ENCODE data around the gene ACACA.
A peak's percentile ranks its signal among the peaks of the same experiment; 100 is the strongest.

Gene ACACA

DNA sequence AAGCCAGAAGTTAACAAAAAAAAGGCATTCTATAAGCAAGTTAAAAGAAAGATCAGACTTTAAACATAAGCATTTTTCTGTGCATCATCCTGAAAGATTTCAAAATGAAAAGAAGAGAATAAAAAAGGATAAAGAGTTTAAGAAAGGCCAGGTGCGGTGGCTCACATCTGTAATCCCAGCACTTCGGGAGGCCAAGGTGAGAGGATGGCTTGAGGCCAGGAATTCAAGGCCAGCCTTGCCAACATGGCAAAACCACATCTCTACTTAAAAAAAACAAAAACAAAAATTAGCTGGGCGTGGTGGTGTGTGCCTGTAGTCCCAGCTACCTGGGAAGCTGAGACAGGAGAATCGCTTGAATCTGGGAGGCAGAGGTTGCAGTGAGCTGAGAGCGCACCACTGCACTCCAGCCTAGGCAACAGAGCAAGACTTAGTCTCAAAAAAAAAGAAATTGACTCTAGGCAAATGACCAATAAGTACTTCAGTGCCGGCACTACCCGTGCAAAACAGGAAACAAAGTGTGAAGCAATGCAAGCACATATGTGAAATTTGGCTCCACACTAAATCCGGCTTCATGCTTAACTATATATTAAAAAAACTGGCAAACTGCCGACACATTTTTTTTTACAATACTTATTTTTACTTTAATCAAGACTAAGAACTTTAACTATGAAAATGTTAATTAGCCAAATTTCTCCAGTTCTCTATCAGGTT is 114.1 kb downstream of the ACACA start:
- DNase-seq, result no peak

DNA sequence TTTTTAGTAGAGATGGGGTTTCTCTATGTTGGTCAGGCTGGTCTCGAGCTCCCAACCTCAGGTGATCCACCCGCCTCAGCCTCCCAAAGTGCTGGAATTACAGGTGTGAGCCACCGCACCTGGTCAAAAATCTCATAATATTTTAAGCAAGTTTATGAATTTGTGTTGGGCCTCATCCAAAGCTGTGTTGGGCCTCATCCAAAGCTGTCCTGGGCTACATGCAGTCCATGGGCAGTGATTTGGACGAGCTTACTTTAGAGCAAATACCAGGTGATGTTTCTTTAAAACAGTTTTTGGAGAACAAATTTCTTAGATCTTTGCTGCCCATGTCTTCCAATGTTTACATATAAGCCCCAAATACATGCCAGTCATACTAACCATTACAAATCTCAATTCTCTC is 115.3 kb downstream of the ACACA start:
- DNase-seq, result no peak

DNA sequence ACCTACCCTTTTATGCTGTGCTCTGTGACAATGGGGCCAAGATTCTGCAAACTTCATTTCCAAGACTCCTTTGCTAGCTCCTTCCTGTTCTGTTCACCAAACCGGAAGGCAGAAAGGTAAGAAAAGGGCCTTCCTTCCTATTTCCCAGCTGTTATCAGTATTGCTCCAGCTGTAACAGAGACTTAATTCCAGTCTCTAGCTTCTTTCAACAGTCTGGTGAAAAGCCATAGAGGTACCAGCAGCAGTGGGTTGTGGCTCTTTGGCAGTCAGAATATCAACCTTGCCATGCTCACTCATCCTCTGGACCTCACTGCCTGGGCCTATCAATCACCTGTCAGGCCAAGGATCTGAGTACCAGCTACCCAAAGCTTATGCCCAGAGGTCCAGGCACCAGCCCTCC is 120.2 kb downstream of the ACACA start:
- DNase-seq, result no peak

DNA sequence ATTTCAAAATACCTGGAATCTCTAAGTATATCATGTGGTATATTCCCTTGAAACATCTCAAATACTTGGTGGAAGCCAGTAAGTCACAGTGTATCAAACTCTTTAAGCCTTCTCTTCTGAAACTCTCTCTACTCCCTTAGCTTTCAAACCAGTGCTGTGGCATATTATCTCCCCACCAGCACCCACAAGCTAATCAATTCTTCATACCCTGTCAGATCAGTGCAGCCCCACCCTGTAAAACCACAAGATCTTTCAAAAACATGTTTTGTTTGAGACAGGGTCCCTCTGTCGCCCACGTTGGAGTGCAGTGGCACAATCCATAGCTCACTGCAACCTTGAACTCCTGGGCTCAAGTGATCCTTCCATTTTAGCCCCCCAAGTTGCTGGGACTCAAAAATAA is 122.4 kb downstream of the ACACA start:
- no peak for DNase-seq

DNA sequence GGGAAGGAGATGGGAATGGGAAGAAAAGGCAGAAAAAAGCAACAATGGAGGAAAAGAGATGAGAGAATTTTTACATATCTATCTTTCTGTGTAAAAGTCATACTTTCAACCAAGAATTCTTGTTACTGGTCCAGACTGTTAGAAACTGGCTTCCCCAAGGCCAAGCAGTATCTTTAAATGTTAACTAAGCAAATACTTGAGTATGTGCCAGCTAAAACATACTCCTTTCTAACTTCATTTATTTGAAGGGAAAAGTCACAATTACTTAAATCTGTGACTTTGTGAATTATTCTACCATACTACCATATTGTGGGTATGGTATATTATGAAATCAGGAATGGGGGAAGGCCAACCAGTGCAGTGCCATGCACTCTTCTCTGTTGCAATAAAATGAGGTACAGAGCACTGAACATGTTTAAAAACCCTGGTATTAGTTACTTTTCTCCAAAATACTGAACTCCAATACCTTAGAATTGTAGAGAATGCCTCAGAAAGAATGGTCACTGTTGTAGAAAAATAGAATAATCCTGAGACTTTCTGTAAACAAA is 123.1 kb downstream of the ACACA start:
- no peak for DNase-seq

DNA sequence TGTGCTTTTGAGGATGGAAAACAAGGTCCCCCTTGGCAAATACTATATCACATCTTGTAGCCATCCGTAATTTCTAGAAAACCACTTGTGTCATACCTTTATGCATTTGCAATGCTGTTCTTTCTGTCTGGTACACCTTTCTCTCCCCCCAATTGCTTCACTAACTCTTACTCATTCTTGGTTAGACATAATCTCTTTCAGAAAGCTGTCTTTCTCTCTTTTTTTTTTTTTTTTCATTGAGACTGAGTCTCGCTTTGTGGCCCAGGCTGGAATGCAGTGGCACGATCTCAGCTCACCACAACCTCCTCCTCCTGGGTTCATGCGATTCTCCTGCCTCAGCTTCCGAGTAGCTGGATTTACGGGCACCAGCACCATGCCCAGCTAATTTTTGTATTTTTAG is 125.8 kb downstream of the ACACA start:
- DNase-seq, result no peak

DNA sequence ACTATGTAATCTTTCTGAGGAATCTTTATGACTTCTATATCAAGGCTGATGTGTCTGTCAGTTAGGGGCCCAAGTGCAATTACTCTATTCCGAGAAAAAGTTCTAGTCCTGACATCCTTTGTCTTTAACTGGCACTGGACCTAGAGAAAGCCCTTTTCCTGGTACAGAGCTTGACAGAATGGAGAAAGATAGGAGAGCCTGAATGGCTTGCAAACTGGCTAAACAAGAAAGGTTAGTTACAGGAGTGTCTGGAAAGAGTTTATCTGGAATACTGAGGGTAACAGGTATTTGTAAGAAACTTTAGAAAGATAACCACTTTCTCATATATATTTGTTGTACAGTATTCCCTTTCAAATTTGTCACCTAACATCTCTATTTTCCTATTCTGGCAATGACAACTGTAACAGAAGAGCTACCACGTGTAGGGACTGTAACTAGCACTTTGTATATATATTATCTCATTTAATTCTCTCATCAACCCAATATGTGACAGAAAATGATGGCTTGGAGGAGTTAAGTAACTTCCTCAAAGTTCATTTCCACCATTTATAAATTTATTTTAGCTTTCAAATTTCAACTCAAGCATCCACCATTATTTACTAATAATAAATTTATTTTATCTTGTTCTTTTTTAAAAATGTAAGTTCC is 128.3 kb downstream of the ACACA start:
- no peak for DNase-seq

DNA sequence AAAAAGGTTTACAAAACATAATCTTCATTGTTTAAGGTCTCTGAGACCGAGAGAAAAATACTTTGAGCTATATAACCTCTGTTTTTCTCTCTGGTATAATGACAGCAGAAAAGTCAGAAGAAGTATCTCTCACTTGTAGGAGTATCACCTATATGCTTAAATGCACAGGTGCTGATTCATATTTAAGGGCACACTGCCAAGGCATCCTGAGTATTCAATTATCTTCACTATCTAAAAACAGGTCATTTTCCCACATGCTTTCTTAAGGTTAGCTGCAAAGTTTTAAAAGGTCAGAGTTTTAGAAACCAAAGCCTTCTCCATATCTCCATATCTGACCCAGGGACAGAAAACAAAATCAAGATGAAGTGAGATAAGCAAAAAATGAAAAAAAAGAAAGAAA is 130.2 kb downstream of the ACACA start:
- DNase-seq, result no peak

DNA sequence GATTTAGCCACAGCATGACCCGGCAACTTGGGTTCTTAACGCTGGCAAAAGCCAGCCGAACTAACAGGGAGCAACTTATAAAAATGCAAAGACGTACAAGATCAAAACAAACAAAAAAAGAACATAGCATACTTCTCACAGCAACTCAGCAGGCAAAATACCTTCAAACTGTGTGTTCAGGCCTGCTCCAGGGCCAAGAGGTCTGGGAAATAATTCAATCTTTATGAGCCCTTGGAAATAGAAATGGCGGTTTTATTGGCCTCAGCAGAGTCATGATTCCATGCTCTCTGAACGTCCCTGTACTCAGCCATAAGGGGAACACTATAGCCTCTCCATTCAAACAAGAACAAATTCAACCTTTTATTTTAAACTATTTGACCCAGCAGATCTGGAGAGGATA is 132.2 kb downstream of the ACACA start:
- DNase-seq, result no peak

DNA sequence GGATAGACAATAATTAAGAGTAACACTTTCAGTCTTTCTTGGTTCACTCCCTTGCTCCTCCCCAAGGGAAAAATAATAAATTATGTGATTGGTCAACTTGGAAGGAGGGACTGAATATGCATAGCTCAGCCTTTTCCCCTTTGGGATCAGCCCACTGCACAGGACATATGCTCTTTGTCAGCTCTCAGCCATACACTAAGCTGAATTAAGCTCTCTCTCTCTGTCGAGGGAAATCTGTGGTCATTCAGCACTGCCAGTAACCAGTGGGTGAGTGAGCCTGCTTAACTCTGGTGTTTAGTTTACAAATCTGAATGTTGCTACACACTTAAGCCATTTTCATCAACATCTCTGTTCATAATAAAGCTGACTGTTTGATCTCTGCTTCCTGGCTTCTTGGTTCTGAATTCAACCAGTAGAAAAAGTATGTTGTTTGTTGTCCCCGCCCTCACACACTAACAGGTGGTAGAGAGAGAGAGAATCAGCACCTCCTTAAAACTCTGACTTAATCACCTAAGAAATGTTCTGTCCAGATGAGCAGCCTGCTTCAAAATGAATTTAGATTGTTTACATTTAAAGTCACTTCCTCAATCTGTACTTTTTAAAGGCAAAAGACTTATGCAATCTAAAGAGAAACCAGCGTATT is 133.1 kb downstream of the ACACA start:
- no peak for DNase-seq

DNA sequence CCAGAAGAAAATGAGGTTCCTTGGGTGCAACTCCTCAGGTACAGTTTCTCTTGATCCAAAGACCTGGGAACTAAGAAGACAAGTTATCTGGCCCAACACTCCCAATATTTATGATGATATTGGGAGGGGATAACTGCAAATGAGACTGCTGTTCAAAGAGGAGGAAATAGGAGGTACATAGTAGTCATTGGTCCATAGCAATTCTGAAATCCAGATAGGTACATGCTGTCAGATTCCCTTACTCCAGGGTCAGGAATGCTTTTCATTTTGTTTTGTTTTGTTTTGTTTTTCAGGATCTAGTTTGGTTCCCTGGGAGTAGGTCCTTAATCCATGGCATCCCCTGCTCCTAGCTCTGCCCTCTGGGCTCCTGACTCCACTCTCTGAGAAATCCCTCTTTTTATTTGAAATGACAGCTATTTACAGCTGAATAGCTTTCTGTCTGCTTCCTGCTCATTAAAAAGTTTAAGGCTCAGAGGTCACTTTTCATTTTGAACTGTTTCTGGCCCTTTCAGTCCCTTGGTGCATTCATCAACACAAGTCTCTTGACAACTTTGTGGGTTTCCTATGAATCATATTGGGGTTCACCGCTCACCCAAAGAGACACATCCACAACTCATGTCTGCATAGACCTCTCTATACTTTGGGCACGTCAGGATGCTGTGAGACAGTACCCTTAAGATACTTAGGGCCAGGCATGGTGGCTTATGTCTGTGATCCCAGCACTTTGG is 141.0 kb downstream of the ACACA start:
- no peak for DNase-seq

DNA sequence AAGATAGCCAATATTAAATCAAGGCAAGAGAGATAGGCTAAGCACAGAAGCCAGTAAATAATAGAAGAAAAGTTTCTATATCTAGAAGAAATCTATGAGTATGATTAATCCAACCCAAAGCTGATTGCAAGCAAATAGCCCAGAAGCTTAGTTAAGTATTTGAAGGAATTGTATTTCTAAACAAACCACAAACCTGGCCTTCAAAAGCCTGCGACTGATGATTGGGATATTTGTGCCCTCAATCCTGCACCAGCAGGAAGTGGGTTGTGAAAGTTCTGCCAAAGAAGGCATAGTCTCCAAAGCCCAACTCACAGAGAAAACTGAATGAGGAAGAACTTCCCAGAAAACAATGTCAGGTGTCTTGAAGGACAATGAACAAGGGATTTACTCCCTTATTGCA is 145.3 kb downstream of the ACACA start:
- no peak for DNase-seq

DNA sequence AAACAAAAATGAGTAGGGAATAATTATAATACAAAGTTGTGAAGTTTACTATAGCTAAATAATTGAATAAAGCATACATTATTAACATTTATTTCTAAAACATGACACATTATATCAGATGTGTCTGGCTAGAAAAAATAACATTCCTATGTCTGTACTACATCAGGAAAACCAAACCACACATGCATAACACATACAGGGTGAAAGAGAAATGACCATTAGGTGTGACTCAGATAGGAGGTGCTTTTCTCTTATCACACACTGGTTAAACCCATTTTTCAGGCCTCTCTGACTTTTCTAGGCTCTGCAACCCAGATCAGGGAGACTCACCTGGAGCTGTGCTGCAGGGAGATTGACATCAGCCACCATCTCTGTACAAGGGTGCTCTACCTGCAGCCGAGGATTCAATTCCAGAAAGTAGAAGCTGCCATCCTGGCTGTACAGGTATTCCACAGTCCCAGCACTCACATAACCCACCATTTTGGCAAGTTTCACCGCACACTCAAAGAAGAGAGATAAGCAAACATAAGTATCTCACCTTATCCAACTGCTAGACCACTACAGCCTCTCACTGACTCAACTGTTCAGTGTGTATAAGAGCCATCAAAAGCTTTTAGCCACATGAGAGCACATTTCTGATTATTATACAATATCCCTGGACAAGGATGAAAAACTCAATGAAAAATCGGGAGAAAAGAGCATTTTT is 147.5 kb downstream of the ACACA start:
- DNase-seq, result no peak

DNA sequence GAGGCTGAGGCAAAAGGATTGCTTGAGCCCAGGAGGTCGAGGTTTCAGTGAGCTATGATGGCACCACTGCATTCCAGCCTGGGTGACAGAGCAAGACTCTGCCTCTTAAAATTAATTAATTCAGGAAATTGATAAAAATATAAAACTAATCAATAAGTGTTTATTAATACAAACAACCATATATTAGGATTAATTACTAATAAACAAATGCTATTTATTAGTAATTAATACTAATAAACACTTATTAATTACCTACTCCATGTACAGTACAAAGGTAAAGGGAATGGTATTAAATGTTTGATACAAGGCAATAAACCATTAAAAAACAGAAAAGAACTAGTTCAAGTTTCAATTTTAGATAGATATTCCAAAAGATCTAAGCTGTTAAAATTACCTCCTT is 150.0 kb downstream of the ACACA start:
- DNase-seq, result no peak

DNA sequence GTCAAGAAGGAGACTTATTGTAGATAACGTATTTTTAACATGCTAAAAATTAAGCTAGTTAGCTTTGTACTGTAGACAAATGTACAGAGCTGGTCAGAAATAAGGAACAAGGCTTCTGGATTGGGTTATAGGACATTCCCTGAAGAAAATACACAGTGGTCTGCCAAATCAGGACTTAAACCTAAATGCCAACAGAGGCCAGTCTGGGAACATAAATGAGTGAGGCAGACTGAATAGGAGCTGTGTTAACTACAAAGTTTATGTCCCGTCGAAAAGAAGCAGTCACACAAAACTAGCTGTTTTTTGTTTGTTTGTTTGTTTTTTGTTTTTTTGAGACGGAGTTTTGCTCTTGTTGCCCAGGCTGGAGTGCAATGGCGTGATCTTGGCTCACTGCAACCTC is 151.2 kb downstream of the ACACA start:
- peak in 1 of 51 donors; percentile 4 for DNase-seq

DNA sequence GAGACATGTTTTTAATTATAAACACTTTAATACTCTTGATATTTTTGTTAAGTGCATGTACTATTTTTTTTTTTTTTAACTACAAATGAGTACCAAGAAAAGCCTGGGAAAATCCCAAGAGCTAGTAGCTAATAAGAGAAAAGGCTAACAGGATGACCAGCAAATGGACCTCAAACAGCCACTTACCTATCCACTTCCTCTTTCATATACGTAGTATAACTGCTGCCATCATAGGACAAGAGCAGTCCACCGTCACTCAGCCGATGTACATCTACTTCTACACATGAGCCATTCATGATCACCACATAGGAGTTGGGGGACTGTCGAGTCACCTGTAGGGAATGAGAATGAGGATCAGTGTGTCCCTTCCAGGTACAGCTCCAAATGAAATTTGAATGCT is 158.8 kb downstream of the ACACA start:
- DNase-seq, result no peak

DNA sequence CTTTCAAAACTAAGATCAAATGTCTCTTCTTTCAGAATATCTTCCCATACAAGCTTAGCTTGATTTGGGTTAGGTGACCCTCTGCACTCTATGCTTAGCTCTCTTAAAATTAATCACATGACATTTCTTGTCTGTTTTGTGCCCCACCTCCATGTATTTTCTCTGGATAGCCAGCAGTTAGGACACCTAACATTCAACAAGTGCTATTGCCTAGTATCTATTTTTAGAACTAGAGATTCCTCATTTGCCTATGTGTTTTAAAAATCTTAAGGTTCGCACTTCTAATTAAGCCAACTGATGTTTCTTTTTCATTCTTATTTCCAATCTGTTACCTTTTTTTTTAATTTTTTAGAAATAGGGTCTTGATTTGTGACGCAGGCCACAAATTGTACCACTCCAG is 160.6 kb downstream of the ACACA start:
- DNase-seq, result no peak

DNA sequence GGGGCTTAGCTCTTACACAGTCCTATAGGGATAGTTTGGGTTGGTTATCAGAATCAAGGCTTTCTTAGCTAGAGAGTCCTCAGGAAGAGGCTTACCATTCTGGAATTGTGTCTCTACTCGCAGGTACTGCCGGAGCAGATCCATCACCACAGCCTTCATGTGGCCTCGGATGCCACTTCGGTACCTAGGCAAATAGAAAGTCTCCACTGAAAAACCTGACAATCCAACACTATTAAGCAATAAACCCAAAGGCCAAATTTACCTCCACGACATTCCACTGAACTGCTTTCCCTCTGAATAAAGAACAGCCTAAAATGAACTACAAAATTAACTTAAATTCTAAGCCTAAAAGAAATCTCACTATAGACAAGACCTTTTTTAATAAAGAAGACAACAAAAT is 166.3 kb downstream of the ACACA start:
- no peak for DNase-seq

DNA sequence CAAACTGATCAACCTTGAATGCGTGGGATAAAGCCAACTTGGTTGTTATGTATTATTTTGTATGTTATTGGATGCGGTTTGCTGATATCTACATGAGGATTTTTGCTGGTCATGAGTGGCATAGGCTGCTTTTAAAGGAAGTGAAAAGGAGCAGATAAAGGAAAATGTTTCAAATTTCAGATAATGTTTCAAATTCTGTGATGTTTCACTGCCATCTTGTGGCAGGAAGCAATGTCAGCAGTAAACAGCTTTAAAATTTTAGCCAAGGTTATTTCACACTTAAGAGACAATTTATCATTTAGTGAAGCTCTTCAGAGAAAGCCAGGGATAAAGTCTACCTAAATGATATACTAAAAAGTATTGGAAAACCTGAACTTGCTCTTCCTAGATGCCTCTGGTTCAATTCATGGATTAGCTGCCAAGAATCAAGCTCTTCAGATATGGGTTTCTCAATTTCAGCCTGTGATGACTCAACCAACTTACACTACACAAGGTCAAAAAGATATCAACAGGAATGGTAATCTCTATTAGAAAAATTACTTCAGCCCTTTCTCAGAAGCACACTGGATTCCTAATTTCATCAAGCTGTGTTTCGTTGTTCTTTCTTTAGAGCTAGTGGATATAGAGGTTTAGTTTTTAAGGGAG is 166.8 kb downstream of the ACACA start:
- DNase-seq, result peak in 1 of 51 donors; percentile 33

DNA sequence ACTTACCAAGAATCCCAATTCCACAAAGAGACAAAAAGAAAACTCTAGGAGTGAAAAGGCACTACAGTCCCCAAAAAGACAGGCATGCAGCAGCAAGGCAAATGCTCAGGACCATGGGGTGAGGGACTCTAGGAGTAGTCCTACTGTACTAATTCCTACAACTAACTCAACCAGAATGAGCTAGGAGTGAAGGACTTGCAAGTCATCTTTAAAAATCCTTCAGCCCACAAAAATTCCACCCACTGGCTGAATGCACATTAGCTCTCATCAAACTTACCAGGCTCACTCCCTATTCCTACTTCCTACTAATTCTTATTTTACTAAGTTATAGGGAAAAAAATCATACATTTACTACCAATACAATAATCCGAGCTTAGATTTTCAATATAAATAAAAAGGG is 172.5 kb downstream of the ACACA start:
- no peak for DNase-seq

DNA sequence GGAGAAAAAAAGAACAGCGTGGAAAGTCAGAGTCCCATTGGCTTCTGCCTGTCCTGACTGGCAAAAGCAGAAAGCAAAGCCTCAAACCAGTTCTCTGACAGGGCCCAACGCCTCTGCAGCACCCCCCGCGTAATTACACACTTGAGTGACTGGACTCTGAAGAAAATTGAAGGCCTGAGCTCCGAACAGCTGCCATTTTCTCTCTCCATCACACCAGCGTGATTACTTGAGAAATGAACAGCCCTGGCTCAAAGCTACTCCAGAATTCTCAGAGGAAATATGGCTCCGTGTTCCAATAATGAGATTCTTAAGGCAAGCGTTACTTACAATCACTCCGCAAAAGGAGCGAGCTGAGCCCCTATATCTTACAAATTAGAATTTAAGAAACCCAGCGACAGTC is 173.6 kb downstream of the ACACA start:
- DNase-seq, result peak in 1 of 51 donors; percentile 8
